Measurements from ENCODE around the gene SOD3.

GRCh38 chr4:24831637-24832036 is 36.3 kb downstream of the SOD3 start:
- TF ChIP-seq GATA3 (IDR thresholded peaks at IDR 0.05; ENCODE audit: low read depth, low read length) (no peak), GATA2 (IDR thresholded peaks at IDR 0.05; ENCODE audit: low read depth, low read length) (no peak)
